Peyer's patch (tissue), 4 donors: ENCODE measurements around the gene PITX1.

Experiments
- POLR2A ChIP-seq, 2 donors: fragments of 450-650 bp; IDR thresholded peaks; one replicate each; pipeline ENCODE4 v1.5.1; 2017; ENCODE audit warnings: antibody characterized with exemption in 2 of 2, mild to moderate bottlenecking in 2 of 2, moderate library complexity in 2 of 2
- TF ChIP-seq, protein P1 (sequence below), 6 experiments: fragments of 450-650 bp in 4 of 6; fragments of 200-600 bp in 2 of 6; sonication (generic) in 1 of 6; IDR thresholded peaks; one replicate each; pipeline ENCODE4 v1.5.1; 2017 to 2019; ENCODE audit warnings: antibody characterized with exemption in 6 of 6, mild to moderate bottlenecking in 3 of 6, moderate library complexity in 1 of 6

DNA sequence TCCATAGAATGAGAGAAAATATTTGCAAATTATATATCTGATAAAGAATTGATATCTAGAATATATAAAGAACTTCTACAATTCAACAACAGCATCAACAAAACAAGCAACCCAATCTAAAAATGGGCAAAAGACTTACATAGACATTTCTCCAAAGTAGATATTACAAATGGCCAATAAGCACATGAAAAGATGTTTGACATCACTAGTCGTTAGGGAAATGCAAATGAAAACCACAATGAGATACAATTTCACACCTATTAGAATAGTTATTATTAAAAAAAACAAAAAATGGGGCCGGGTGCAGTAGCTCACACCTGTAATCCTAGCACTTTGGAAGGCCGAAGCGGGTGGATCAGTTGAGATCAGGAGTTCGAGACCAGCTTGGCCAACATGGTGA lies 41.9 kb downstream of the PITX1 start:
- TF ChIP-seq, protein P1, sequence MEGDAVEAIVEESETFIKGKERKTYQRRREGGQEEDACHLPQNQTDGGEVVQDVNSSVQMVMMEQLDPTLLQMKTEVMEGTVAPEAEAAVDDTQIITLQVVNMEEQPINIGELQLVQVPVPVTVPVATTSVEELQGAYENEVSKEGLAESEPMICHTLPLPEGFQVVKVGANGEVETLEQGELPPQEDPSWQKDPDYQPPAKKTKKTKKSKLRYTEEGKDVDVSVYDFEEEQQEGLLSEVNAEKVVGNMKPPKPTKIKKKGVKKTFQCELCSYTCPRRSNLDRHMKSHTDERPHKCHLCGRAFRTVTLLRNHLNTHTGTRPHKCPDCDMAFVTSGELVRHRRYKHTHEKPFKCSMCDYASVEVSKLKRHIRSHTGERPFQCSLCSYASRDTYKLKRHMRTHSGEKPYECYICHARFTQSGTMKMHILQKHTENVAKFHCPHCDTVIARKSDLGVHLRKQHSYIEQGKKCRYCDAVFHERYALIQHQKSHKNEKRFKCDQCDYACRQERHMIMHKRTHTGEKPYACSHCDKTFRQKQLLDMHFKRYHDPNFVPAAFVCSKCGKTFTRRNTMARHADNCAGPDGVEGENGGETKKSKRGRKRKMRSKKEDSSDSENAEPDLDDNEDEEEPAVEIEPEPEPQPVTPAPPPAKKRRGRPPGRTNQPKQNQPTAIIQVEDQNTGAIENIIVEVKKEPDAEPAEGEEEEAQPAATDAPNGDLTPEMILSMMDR (IDR thresholded peaks at IDR 0.05) = no peak
- no peak for TF ChIP-seq POLR2A (IDR thresholded peaks at IDR 0.05)
